Measurements from ENCODE around the gene SLC46A2.

SLC46A2 gene

GRCh38 chr9:112844771-112845542, 45.7 kb downstream of the SLC46A2 start:
- no peaks in the 10 kb centered on the region for H3K36me3 ChIP-seq (replicated peaks)
- peak; percentile 65 for DNase-seq
- peak; percentile 99 for TF ChIP-seq CTCF (IDR thresholded peaks at IDR 0.05; ENCODE audit: low read depth, low read length, missing control alignments)
- H3K27ac ChIP-seq = no peak overlapping the region
- in situ Hi-C loops (cut with HindIII; ENCODE audit: low pct_ligation_motif_present, low sequenced_read_pairs) = no loop called here
- H3K27me3 ChIP-seq (replicated peaks) = no peaks in the 10 kb centered on the region
- H3K4me3 ChIP-seq (ENCODE audit: low read depth, low read length) = no peak overlapping the region

GRCh38 chr9:112842555-112842954, 48.1 kb downstream of the SLC46A2 start:
- no peak for TF ChIP-seq CTCF (IDR thresholded peaks at IDR 0.05; ENCODE audit: low read depth, low read length, missing control alignments)
- Histone ChIP-seq H3K36me3 (replicated peaks) (no peaks in the 10 kb centered on the region), H3K4me3 (ENCODE audit: low read depth, low read length) (no peak overlapping the region), H3K27me3 (replicated peaks) (no peaks in the 10 kb centered on the region), H3K27ac (no peak overlapping the region)
- DNase-seq = no peak
- in situ Hi-C loops (cut with HindIII; ENCODE audit: low pct_ligation_motif_present, low sequenced_read_pairs) = no loop called here

GRCh38 chr9:112841261-112841660, 49.4 kb downstream of the SLC46A2 start:
- no peak for TF ChIP-seq CTCF (IDR thresholded peaks at IDR 0.05; ENCODE audit: low read depth, low read length, missing control alignments)
- H3K27ac ChIP-seq = no peak overlapping the region
- H3K27me3 ChIP-seq (replicated peaks) = no peaks in the 10 kb centered on the region
- no peak overlapping the region for H3K4me3 ChIP-seq (ENCODE audit: low read depth, low read length)
- DNase-seq = no peak
- in situ Hi-C loops (cut with HindIII; ENCODE audit: low pct_ligation_motif_present, low sequenced_read_pairs) = no loop called here
- no peaks in the 10 kb centered on the region for H3K36me3 ChIP-seq (replicated peaks)

- Histone ChIP-seq H3K36me3 (replicated peaks) (no peaks in the 10 kb centered on the region), H3K4me3 (ENCODE audit: low read depth, low read length) (no peak overlapping the region), H3K27me3 (replicated peaks) (no peaks in the 10 kb centered on the region), H3K27ac (no peak overlapping the region)
- TF ChIP-seq CTCF (IDR thresholded peaks at IDR 0.05; ENCODE audit: low read depth, low read length, missing control alignments) = no peak
- in situ Hi-C loops (cut with HindIII; ENCODE audit: low pct_ligation_motif_present, low sequenced_read_pairs) = no loop called here
- no peak for DNase-seq
Observed at GRCh38 chr9:112839331-112839730, 51.3 kb downstream of the SLC46A2 start.

GRCh38 chr9:112838342-112838741, 52.3 kb downstream of the SLC46A2 start:
- DNase-seq = no peak
- H3K27me3 ChIP-seq (replicated peaks) = no peaks in the 10 kb centered on the region
- no peaks in the 10 kb centered on the region for H3K36me3 ChIP-seq (replicated peaks)
- in situ Hi-C loops (cut with HindIII; ENCODE audit: low pct_ligation_motif_present, low sequenced_read_pairs) = no loop called here
- no peak for TF ChIP-seq CTCF (IDR thresholded peaks at IDR 0.05; ENCODE audit: low read depth, low read length, missing control alignments)
- H3K4me3 ChIP-seq (ENCODE audit: low read depth, low read length) = no peak overlapping the region
- no peak overlapping the region for H3K27ac ChIP-seq

GRCh38 chr9:112836394-112836793, 54.3 kb downstream of the SLC46A2 start:
- no peak for DNase-seq
- Histone ChIP-seq H3K36me3 (replicated peaks) (no peaks in the 10 kb centered on the region), H3K27me3 (replicated peaks) (no peaks in the 10 kb centered on the region), H3K27ac (no peak overlapping the region), H3K4me3 (ENCODE audit: low read depth, low read length) (no peak overlapping the region)
- no peak for TF ChIP-seq CTCF (IDR thresholded peaks at IDR 0.05; ENCODE audit: low read depth, low read length, missing control alignments)
- in situ Hi-C loops (cut with HindIII; ENCODE audit: low pct_ligation_motif_present, low sequenced_read_pairs) = no loop called here

Data from brain microvascular endothelial cell (primary cell).